H1 (cell line): Measurements from ENCODE around the gene FAM204A. TPM values are rescaled to one million over a fixed set of nuclear protein-coding genes. Genes with fewer than 3 reads are reported as not detected.

ENCODE experiments used
- SUZ12 ChIP-seq: fragments of 200-600 bp; sonication (generic); IDR thresholded peaks from 2 replicates; pipeline ENCODE4 v1.6.1; 2012; ENCODE audit warnings: mild to moderate bottlenecking, inconsistent platforms, low read length, moderate library complexity, mixed read lengths
- polyA plus RNA-seq, 7 experiments: library from polyadenylated mRNA; depleted of rRNA in 3 of 7; stranded (reverse) in 5 of 7; unstranded in 2 of 7; fragments of >200 nt in 5 of 7; fragments of 200-250 nt in 2 of 7; gene quantifications; 1 replicate in 5 of 7; 2 replicates in 1 of 7; 4 replicates in 1 of 7; pipeline versions ENCODE4 v1.2.1 to v1.2.3, GENCODE V29; 2011 to 2013; ENCODE audit warnings: missing spikeins in 2 of 7, mixed read lengths in 2 of 7
- total RNA-seq: library from RNA; stranded (reverse); fragmentation: NEBNext Ultra II Directional; extraction: Animal tissue kit (Norgen Biotek cat#: 25700); gene quantifications from 2 replicates; pipeline ENCODE4 v1.2.1, GENCODE V29; 2021

FAM204A gene
- total and polyA plus RNA-seq, 2 of the 8 experiments (the other 6 are each of a cell fraction or from before 2014, with no cell fraction given): 4.9 to 37.4 TPM

DNA sequence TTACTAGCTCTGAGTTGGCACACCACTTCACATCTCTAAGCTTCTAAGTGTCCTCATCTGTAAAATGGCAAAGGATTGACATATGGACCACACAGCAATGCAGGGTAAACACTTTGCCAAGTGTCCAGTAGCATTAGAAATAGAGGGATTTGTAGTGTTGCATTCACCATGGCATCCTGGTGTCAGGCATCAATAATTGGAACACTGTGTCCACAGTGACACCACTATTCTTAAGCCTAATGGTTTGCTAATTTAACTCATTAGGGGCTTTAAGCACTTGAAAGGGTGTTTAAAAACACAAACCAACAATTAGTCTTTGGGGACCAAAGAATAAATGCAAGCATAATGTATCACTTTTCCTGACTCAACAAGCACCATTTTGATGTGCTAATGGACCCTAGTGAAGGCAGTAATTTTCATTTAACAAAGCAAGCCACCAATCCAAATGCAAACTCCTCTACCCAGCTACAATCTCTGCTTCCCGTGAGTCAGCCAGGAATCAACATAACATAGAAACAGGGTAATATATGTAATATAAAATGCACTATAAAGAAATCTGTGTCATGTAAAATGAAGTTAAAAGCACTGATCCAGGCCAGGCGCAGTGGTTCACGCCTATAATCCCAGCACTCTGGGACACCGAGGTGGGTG is 75.9 kb downstream of the FAM204A start (continued):
- no peak for TF ChIP-seq SUZ12
